Measurements from ENCODE around the gene ELOVL6. TPM values are rescaled to one million over a fixed set of nuclear protein-coding genes. Genes with fewer than 3 reads are reported as not detected.

Gene ELOVL6
- total and polyA plus RNA-seq, 10 of the 15 experiments (the other 5 are each of a cell fraction or from before 2014, with no cell fraction given) = 3.9 to 33.5 (median 8.1) TPM

DNA sequence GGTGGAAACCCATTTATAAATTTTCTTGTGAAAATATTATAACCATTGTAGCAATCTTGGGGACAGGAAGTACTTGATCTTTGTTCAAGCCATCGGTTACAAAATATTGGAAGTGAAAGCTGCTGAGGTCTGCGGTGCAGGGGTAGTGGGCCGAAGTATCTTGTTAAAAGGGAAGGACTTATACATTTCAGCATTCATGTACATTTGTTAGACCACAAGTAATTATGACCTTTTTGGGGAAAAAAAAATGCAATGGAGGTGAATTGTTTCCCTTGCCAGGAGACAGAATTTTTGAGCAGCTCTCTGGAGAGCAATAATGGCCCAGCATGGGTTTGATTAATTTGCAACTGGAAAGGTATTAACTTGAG lies 164.4 kb downstream of the ELOVL6 start (continued):
- TF ChIP-seq, protein P1, sequence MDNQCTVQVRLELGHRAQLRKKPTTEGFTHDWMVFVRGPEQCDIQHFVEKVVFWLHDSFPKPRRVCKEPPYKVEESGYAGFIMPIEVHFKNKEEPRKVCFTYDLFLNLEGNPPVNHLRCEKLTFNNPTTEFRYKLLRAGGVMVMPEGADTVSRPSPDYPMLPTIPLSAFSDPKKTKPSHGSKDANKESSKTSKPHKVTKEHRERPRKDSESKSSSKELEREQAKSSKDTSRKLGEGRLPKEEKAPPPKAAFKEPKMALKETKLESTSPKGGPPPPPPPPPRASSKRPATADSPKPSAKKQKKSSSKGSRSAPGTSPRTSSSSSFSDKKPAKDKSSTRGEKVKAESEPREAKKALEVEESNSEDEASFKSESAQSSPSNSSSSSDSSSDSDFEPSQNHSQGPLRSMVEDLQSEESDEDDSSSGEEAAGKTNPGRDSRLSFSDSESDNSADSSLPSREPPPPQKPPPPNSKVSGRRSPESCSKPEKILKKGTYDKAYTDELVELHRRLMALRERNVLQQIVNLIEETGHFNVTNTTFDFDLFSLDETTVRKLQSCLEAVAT (IDR thresholded peaks at IDR 0.05) = peak; percentile 72; the same call in 1 of the 2 replicates
- TF ChIP-seq KAT2A (conservative IDR thresholded peaks at IDR 0.05; ENCODE audit: control insufficient read depth, low read depth, low read length) (no peak), NFIC (IDR thresholded peaks at IDR 0.05; ENCODE audit: low read depth, low read length) (peak; percentile 77), IKZF1 (conservative IDR thresholded peaks at IDR 0.05) (peak; percentile 81), STAT1 (conservative IDR thresholded peaks at IDR 0.05) (no peak), PKNOX1 (IDR thresholded peaks at IDR 0.05) (no peak), ZBED1 (IDR thresholded peaks at IDR 0.05; ENCODE audit: borderline replicate concordance) (no peak), KLF5 (IDR thresholded peaks at IDR 0.05; ENCODE audit: partially characterized antibody) (no peak), BCL3 (IDR thresholded peaks at IDR 0.05; ENCODE audit: borderline replicate concordance, insufficient read depth, low read depth, low read length, poor library complexity, severe bottlenecking) (no peak), TAF1 (IDR thresholded peaks at IDR 0.05; ENCODE audit: borderline replicate concordance, low read depth, low read length) (no peak), SMC3 (IDR thresholded peaks at IDR 0.05; ENCODE audit: borderline replicate concordance, low read length) (no peak), RELB (IDR thresholded peaks at IDR 0.05; ENCODE audit: low read depth) (peak; percentile 50; the same call in 1 of the 2 replicates), PML (IDR thresholded peaks at IDR 0.05; ENCODE audit: low read length) (no peak), ZNF24 (IDR thresholded peaks at IDR 0.05) (0 out of 2 replicates have a peak, but pooled peaks have one; percentile 8), RB1 (IDR thresholded peaks at IDR 0.05; ENCODE audit: borderline replicate concordance) (no peak), NBN (IDR thresholded peaks at IDR 0.05) (no peak), MTA3 (IDR thresholded peaks at IDR 0.05; ENCODE audit: borderline replicate concordance, low read length) (no peak), TBL1XR1 (IDR thresholded peaks at IDR 0.05; ENCODE audit: low read depth, low read length) (0 out of 2 replicates have a peak, but pooled peaks have one; percentile 40)
- TF ChIP-seq, protein P2, sequence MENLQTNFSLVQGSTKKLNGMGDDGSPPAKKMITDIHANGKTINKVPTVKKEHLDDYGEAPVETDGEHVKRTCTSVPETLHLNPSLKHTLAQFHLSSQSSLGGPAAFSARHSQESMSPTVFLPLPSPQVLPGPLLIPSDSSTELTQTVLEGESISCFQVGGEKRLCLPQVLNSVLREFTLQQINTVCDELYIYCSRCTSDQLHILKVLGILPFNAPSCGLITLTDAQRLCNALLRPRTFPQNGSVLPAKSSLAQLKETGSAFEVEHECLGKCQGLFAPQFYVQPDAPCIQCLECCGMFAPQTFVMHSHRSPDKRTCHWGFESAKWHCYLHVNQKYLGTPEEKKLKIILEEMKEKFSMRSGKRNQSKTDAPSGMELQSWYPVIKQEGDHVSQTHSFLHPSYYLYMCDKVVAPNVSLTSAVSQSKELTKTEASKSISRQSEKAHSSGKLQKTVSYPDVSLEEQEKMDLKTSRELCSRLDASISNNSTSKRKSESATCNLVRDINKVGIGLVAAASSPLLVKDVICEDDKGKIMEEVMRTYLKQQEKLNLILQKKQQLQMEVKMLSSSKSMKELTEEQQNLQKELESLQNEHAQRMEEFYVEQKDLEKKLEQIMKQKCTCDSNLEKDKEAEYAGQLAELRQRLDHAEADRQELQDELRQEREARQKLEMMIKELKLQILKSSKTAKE (IDR thresholded peaks at IDR 0.05; ENCODE audit: low read depth, poor library complexity, severe bottlenecking) = no peak
- TF ChIP-seq, protein P3, sequence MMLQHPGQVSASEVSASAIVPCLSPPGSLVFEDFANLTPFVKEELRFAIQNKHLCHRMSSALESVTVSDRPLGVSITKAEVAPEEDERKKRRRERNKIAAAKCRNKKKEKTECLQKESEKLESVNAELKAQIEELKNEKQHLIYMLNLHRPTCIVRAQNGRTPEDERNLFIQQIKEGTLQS (IDR thresholded peaks at IDR 0.05; ENCODE audit: borderline replicate concordance, extremely low read depth, low read depth, low read length) = no peak
